ENCODE results near the gene DYDC1.
"Not testable (repeated sequence)": the region's sequence is repeated elsewhere in the genome, so short reads cannot be mapped to it uniquely, and the experiment has no call there.

The DYDC1 gene

GRCh38 chr10:80344276-80344675 is 12.3 kb downstream of the DYDC1 start:
- DNase-seq (ENCODE audit: low read depth in 3 of 3), result no peak

- DNase-seq (ENCODE audit: low read depth in 3 of 3), result no peak
Measured at GRCh38 chr10:80333983-80334382, 22.6 kb downstream of the DYDC1 start.

- DNase-seq (ENCODE audit: low read depth in 3 of 3), result no peak
Measured at GRCh38 chr10:80324891-80325364, 31.6 kb downstream of the DYDC1 start.

GRCh38 chr10:80324086-80324485 is 32.5 kb downstream of the DYDC1 start:
- DNase-seq (ENCODE audit: low read depth in 3 of 3), result no peak

- no peak for DNase-seq (ENCODE audit: low read depth in 3 of 3)
Measured at GRCh38 chr10:80323311-80323710, 33.2 kb downstream of the DYDC1 start.

GRCh38 chr10:80322711-80323110 is 33.8 kb downstream of the DYDC1 start:
- no peak for DNase-seq (ENCODE audit: low read depth in 3 of 3)

GRCh38 chr10:80322158-80322557 is 34.4 kb downstream of the DYDC1 start:
- DNase-seq (ENCODE audit: low read depth in 3 of 3), result no peak

- no peak for DNase-seq (ENCODE audit: low read depth in 3 of 3)
Measured at GRCh38 chr10:80321183-80321582, 35.4 kb downstream of the DYDC1 start.

GRCh38 chr10:80320377-80320776 is 36.2 kb downstream of the DYDC1 start:
- DNase-seq (ENCODE audit: low read depth in 3 of 3), result no peak

- DNase-seq (ENCODE audit: low read depth in 3 of 3), result no peak
Measured at GRCh38 chr10:80319725-80320290, 36.7 kb downstream of the DYDC1 start.

- no peak for DNase-seq (ENCODE audit: low read depth in 3 of 3)
Measured at GRCh38 chr10:80319318-80319717, 37.2 kb downstream of the DYDC1 start.

- DNase-seq (ENCODE audit: low read depth in 3 of 3), result no peak
Measured at GRCh38 chr10:80318742-80319141, 37.8 kb downstream of the DYDC1 start.

- no peak for DNase-seq (ENCODE audit: low read depth in 3 of 3)
Measured at GRCh38 chr10:80315391-80315790, 41.2 kb downstream of the DYDC1 start.

- no peak for DNase-seq (ENCODE audit: low read depth in 3 of 3)
Measured at GRCh38 chr10:80313523-80313922, 43.0 kb downstream of the DYDC1 start.

GRCh38 chr10:80305989-80306388 is 50.6 kb downstream of the DYDC1 start:
- not testable (repeated sequence) for DNase-seq (ENCODE audit: low read depth in 3 of 3)

GRCh38 chr10:80296942-80297341 is 59.6 kb downstream of the DYDC1 start:
- no peak for DNase-seq (ENCODE audit: low read depth in 3 of 3)

GRCh38 chr10:80292607-80293239 is 63.8 kb downstream of the DYDC1 start:
- no peak for DNase-seq (ENCODE audit: low read depth in 3 of 3)

GRCh38 chr10:80290474-80291220 is 65.9 kb downstream of the DYDC1 start:
- no peak for DNase-seq (ENCODE audit: low read depth in 3 of 3)

GRCh38 chr10:80289451-80290287 is 66.9 kb downstream of the DYDC1 start, which contains the start of gene MAT1A:
Gene MAT1A (minus strand): TSS chr10:80289658. CDS start chr10:80289423, 235 bp downstream.
- DNase-seq (ENCODE audit: low read depth in 3 of 3), result no peak

- DNase-seq (ENCODE audit: low read depth in 3 of 3), result no peak
Measured at GRCh38 chr10:80288849-80289248, 67.7 kb downstream of the DYDC1 start.
